PC-9 (cell line): ENCODE measurements around the gene MYO5A. TPM values are rescaled to one million over a fixed set of nuclear protein-coding genes. Genes with fewer than 3 reads are reported as not detected.

ENCODE experiments used
- BruUV-seq: library from RNA; stranded (reverse); fragments of 400-500 nt; replicated peaks from 2 replicates; lab custom pipeline; 2021; lab: Mats Ljungman, UMichigan
- CTCF ChIA-PET: fragments of 300-600 bp; sonication (Branson Sonifier 250); formaldehyde crosslinking; loops from one replicate; lab custom pipeline; 2022; ENCODE audit warnings: antibody characterized with exemption; lab: Charles Lee
- POLR2A ChIA-PET: fragments of 300-600 bp; sonication (Branson Sonifier 250); formaldehyde crosslinking; loops from one replicate; lab custom pipeline; 2022; ENCODE audit warnings: antibody characterized with exemption; ENCODE audit not compliant: unreplicated experiment; lab: Charles Lee
- DNase-seq, 2 experiments: peaks; one replicate each; pipeline versions ENCODE4 v3.0.0 to v3.0.0-alpha.2; 2015 to 2022; ENCODE audit warnings: mixed read lengths in 1 of 2
- H2AFZ ChIP-seq: fragments of 200-600 bp; sonication (generic); 2 replicates; pipeline ENCODE4 v1.8.1; 2017; ENCODE audit warnings: antibody characterized with exemption
- H3F3A ChIP-seq: fragments of 200-600 bp; sonication (generic); 2 replicates; pipeline ENCODE4 v1.8.1; 2017; ENCODE audit warnings: antibody characterized with exemption, mild to moderate bottlenecking, low read depth; ENCODE audit not compliant: insufficient read depth
- H3K27ac ChIP-seq: fragments of 200-600 bp; sonication (generic); 2 replicates; pipeline ENCODE4 v1.6.1; 2016; ENCODE audit warnings: mixed run types
- H3K27me3 ChIP-seq: fragments of 200-600 bp; sonication (generic); 2 replicates; pipeline ENCODE4 v1.6.1; 2016; ENCODE audit warnings: low read depth, mixed run types; ENCODE audit not compliant: insufficient read depth
- H3K36me3 ChIP-seq: fragments of 200-600 bp; sonication (generic); 2 replicates; pipeline ENCODE4 v1.6.1; 2016; ENCODE audit warnings: low read depth, mixed run types
- H3K4me1 ChIP-seq: fragments of 200-600 bp; sonication (generic); replicated peaks from 2 replicates; pipeline ENCODE4 v1.6.1; 2016; ENCODE audit warnings: mixed run types; ENCODE audit not compliant: insufficient read depth
- H3K4me2 ChIP-seq: fragments of 200-600 bp; sonication (generic); 2 replicates; pipeline ENCODE4 v1.6.1; 2017; ENCODE audit warnings: mixed run types
- H3K4me3 ChIP-seq: fragments of 200-600 bp; sonication (generic); 2 replicates; pipeline ENCODE4 v1.6.1; 2016; ENCODE audit warnings: mixed run types
- H3K79me2 ChIP-seq: fragments of 200-600 bp; sonication (generic); 2 replicates; pipeline ENCODE4 v1.6.1; 2017; ENCODE audit warnings: low read depth, mixed run types
- H3K9me2 ChIP-seq: fragments of 200-600 bp; sonication (generic); 2 replicates; pipeline ENCODE4 v1.8.1; 2017; ENCODE audit warnings: mild to moderate bottlenecking; ENCODE audit not compliant: insufficient read depth
- H3K9me3 ChIP-seq: fragments of 200-600 bp; sonication (generic); 2 replicates; pipeline ENCODE4 v1.8.1; 2016; ENCODE audit warnings: low read depth; ENCODE audit not compliant: insufficient read depth
- H4K20me1 ChIP-seq: fragments of 200-600 bp; sonication (generic); 2 replicates; pipeline ENCODE4 v1.8.1; 2017; ENCODE audit not compliant: insufficient read depth
- CTCF ChIP-seq: fragments of 200-600 bp; sonication (generic); conservative IDR thresholded peaks from 2 replicates; pipeline ENCODE4 v1.6.1; 2017; ENCODE audit warnings: mixed run types, antibody characterized with exemption, mild to moderate bottlenecking, moderate library complexity
- EZH2 ChIP-seq: fragments of 200-600 bp; sonication (generic); IDR thresholded peaks from 2 replicates; pipeline ENCODE4 v1.8.0; 2017; ENCODE audit warnings: antibody characterized with exemption, low read depth
- intact Hi-C: fragments of 100-400 bp; cut with micrococcal nuclease; formaldehyde crosslinking; loops from one replicate; pipeline ENCODE4 v1.10.0; 2022; ENCODE audit not compliant: unreplicated experiment
- total RNA-seq: library from RNA; stranded (reverse); gene quantifications from 2 replicates; pipeline ENCODE4 v1.2.3, GENCODE V29; 2021

MYO5A gene
- total RNA-seq, 1 experiment from 2014 or later = 10.7 TPM

GRCh38 chr15:52563501-52564060 is 34.9 kb upstream of the MYO5A start:
- H4K20me1 ChIP-seq = peaks cover 85% of the 10 kb centered on the region
- BruUV-seq = no TSS peak
- H3K27me3 ChIP-seq = no peaks in the 10 kb centered on the region
- no peaks in the 10 kb centered on the region for H3F3A ChIP-seq
- no peak overlapping the region for H2AFZ ChIP-seq
- no peaks in the 10 kb centered on the region for H3K9me2 ChIP-seq
- intact Hi-C loops = loop anchor here (10.0 kb wide), 1 partner anchor 171 kb away; no protein-coding TSS in a partner anchor
- ChIA-PET POLR2A (no interaction called here), CTCF (no interaction called here)
- H3K36me3 ChIP-seq = no peaks in the 10 kb centered on the region
- H3K79me2 ChIP-seq = peaks cover 100% of the 10 kb centered on the region
- H3K4me3 ChIP-seq = no peak overlapping the region
- H3K27ac ChIP-seq = no peak overlapping the region
- no peak overlapping the region for H3K4me2 ChIP-seq
- peaks cover 15% of the 10 kb centered on the region for H3K4me1 ChIP-seq
- TF ChIP-seq EZH2 (no peak), CTCF (no peak)
- no peaks in the 10 kb centered on the region for H3K9me3 ChIP-seq
- DNase-seq = no peak

GRCh38 chr15:52559575-52559974 is 30.9 kb upstream of the MYO5A start:
- TF ChIP-seq EZH2 (no peak), CTCF (no peak)
- Histone ChIP-seq H3K4me2 (no peak overlapping the region), H3K4me3 (no peak overlapping the region), H3K4me1 (no peaks in the 10 kb centered on the region), H3K9me3 (no peaks in the 10 kb centered on the region), H3K36me3 (0 out of 2 replicates have a peak, but pooled peaks cover 11% of the 10 kb centered on the region), H3K9me2 (no peaks in the 10 kb centered on the region), H3F3A (no peaks in the 10 kb centered on the region), H3K27me3 (no peaks in the 10 kb centered on the region), H4K20me1 (peaks cover 75% of the 10 kb centered on the region), H3K79me2 (peaks cover 87% of the 10 kb centered on the region), H2AFZ (no peak overlapping the region), H3K27ac (no peak overlapping the region)
- ChIA-PET POLR2A (no interaction called here), CTCF (interaction anchor here (0.9 kb wide), 1 partner anchor 571 kb away, joined by 11 read pairs; no protein-coding TSS in a partner anchor)
- no peak for DNase-seq
- no TSS peak for BruUV-seq
- intact Hi-C loops = no loop called here

GRCh38 chr15:52559022-52559421 is 30.3 kb upstream of the MYO5A start:
- no peaks in the 10 kb centered on the region for H3F3A ChIP-seq
- intact Hi-C loops = no loop called here
- H3K4me1 ChIP-seq = no peaks in the 10 kb centered on the region
- H3K9me3 ChIP-seq = no peaks in the 10 kb centered on the region
- H3K27ac ChIP-seq = no peak overlapping the region
- no TSS peak for BruUV-seq
- no peak overlapping the region for H2AFZ ChIP-seq
- 0 out of 2 replicates have a peak, but pooled peaks cover 12% of the 10 kb centered on the region for H3K36me3 ChIP-seq
- H4K20me1 ChIP-seq = peaks cover 72% of the 10 kb centered on the region
- H3K27me3 ChIP-seq = no peaks in the 10 kb centered on the region
- POLR2A ChIA-PET = interaction anchor here (0.6 kb wide), 1 partner anchor 111 kb away, joined by 4 read pairs; no protein-coding TSS in a partner anchor
- no peak for DNase-seq
- no peak overlapping the region for H3K4me3 ChIP-seq
- TF ChIP-seq CTCF (no peak), EZH2 (no peak)
- no peak overlapping the region for H3K4me2 ChIP-seq
- H3K9me2 ChIP-seq = no peaks in the 10 kb centered on the region
- CTCF ChIA-PET = interaction anchor here (0.9 kb wide), 1 partner anchor 571 kb away, joined by 11 read pairs; no protein-coding TSS in a partner anchor
- peaks cover 81% of the 10 kb centered on the region for H3K79me2 ChIP-seq
